GM10266 (cell line): ENCODE results near the gene CHST3.
"Not testable (repeated sequence)": the region's sequence is repeated elsewhere in the genome, so short reads cannot be mapped to it uniquely, and the experiment has no call there.

Experiments used
- DNase-seq: peaks from one replicate; pipeline ENCODE4 v3.0.0; 2012; ENCODE audit errors: extremely low spot score
- CTCF ChIP-seq: IDR thresholded peaks from 2 replicates; pipeline ENCODE4 v1.5.1; 2012; ENCODE audit warnings: mild to moderate bottlenecking, low read depth; ENCODE audit not compliant: control insufficient read depth, insufficient read depth; ENCODE audit errors: missing control alignments

Gene CHST3

GRCh38 chr10:71981015-71981875 is 17.1 kb downstream of the CHST3 start:
- TF ChIP-seq CTCF, result no peak
- DNase-seq, result no peak

GRCh38 chr10:71981876-71982230 is 17.7 kb downstream of the CHST3 start:
- TF ChIP-seq CTCF, result no peak
- no peak for DNase-seq

GRCh38 chr10:71982269-71983178 is 18.3 kb downstream of the CHST3 start:
- no peak for DNase-seq

DNA sequence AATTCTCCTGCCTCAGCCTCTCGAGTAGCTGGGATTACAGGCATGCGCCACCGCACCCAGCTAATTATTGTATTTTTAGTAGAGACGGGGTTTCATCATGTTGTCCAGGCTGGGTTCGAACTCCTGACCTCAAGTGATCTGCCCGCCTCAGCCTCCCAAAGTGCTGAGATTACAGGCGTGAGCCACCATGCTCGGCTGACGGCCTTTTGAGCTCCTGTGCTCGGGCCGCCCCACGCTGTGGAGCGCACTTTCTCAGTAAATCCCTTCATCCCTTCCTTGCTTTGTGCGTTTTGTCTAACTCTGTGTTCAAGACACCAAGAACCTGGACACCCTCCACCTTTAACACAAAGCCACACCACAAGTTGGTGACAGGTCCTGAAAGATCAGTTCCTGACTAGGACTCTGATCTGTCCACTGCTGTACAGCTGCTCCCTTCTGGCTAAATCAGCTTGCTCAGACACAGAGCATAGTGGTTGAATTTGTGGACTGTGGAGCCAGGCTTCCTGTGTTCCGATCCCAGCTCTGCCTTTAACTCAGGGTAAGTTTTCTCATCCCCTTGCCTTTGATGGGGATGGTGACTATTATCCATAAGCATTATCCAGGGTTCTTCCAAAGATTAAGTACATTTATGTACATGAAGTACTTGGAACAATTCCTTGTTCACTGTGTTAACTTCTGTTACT is 20.1 kb downstream of the CHST3 start:
- DNase-seq, result no peak

More at GRCh38 chr10:71982269-71983178, 18.3 kb downstream of the CHST3 start:
- TF ChIP-seq CTCF, result peak; percentile 10

DNA sequence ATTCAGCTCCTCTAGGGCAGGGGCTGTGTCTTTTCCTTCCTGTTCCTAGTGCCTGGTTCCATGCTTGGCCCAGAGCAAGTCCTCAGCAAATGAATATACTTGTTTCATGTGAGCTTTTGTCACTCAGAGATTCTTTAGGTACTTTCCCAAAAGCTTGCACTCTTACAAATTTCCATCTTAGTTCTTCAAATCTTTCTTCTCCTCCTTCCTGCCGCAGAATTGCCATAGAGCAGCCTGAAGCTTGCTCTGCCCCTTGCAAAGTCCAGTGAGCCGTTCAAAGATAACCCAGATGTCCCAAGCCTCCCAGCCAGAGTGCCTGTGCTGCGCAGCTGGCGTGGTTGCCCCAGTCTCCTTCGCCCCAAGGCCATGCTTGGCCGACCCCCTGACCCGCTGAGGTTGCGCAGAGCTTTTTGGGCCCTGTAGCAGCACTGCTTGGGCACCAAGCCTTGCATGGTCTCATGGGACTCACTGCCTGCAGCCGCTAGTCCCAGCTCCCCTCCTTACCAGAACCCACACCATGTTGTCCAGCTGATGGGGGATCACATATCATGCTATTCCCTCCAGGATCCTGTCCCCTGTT is 20.7 kb downstream of the CHST3 start:
- TF ChIP-seq CTCF, result no peak
- DNase-seq, result no peak

More for the DNA sequence above, 20.1 kb downstream of the CHST3 start:
- TF ChIP-seq CTCF, result no peak

GRCh38 chr10:71985542-71986250 is 21.5 kb downstream of the CHST3 start:
- no peak for TF ChIP-seq CTCF

GRCh38 chr10:71988895-71989294 is 24.7 kb downstream of the CHST3 start:
- not testable (repeated sequence) for DNase-seq

More at GRCh38 chr10:71985542-71986250, 21.5 kb downstream of the CHST3 start:
- peak; percentile 63 for DNase-seq
